Neural progenitor cell (in vitro differentiated cells): ENCODE data around the gene BIRC7. TPM values are rescaled to one million over a fixed set of nuclear protein-coding genes. Genes with fewer than 3 reads are reported as not detected.
"Not testable (repeated sequence)": the region's sequence is repeated elsewhere in the genome, so short reads cannot be mapped to it uniquely, and the experiment has no call there.

Experiments
- DNase-seq: peaks from one replicate; pipeline ENCODE4 v3.0.0-alpha.2; 2016; ENCODE audit warnings: low spot score
- H2AFZ ChIP-seq: fragments of 200-600 bp; sonication (generic); replicated peaks from 2 replicates; pipeline ENCODE4 v1.6.1; 2016; ENCODE audit warnings: antibody characterized with exemption
- H3F3A ChIP-seq: fragments of 200-600 bp; sonication (generic); 2 replicates; pipeline ENCODE4 v1.6.1; 2016; ENCODE audit warnings: antibody characterized with exemption, low read depth
- H3K27ac ChIP-seq: fragments of 200-600 bp; sonication (generic); 2 replicates; pipeline ENCODE4 v1.5.1; 2016; ENCODE audit warnings: mild to moderate bottlenecking
- H3K27me3 ChIP-seq: fragments of 200-600 bp; sonication (generic); 2 replicates; pipeline ENCODE4 v1.6.1; 2016; ENCODE audit warnings: mild to moderate bottlenecking, moderate library complexity
- H3K36me3 ChIP-seq: fragments of 200-600 bp; sonication (generic); 2 replicates; pipeline ENCODE4 v1.5.1; 2016
- H3K4me1 ChIP-seq: fragments of 200-600 bp; sonication (generic); 2 replicates; pipeline ENCODE4 v1.6.1; 2016; ENCODE audit warnings: mixed run types
- H3K4me2 ChIP-seq: fragments of 200-600 bp; sonication (generic); 2 replicates; pipeline ENCODE4 v1.6.1; 2016
- H3K4me3 ChIP-seq: fragments of 200-600 bp; sonication (generic); 2 replicates; pipeline ENCODE4 v1.5.1; 2016
- H3K79me2 ChIP-seq: fragments of 200-600 bp; sonication (generic); 2 replicates; pipeline ENCODE4 v1.6.1; 2016; ENCODE audit warnings: low read depth
- H3K9ac ChIP-seq: fragments of 200-600 bp; sonication (generic); 2 replicates; pipeline ENCODE4 v1.6.1; 2016
- H3K9me3 ChIP-seq: fragments of 200-600 bp; sonication (generic); 2 replicates; pipeline ENCODE4 v1.5.1; 2016; ENCODE audit warnings: low read depth
- H4K20me1 ChIP-seq: fragments of 200-600 bp; sonication (generic); 2 replicates; pipeline ENCODE4 v1.6.1; 2016; ENCODE audit warnings: low read depth
- H3K27ac Mint-ChIP-seq: 3 replicates; pipeline ENCODE4 v1.8.0; 2021; ENCODE audit warnings: mixed read lengths
- H3K27me3 Mint-ChIP-seq: 2 replicates; pipeline ENCODE4 v1.8.0; 2022; ENCODE audit warnings: low read depth, mild to moderate bottlenecking, inconsistent platforms, moderate library complexity, mixed read lengths; ENCODE audit not compliant: insufficient read depth
- H3K36me3 Mint-ChIP-seq: 3 replicates; pipeline ENCODE4 v1.8.0; 2021; ENCODE audit warnings: mixed read lengths
- H3K4me1 Mint-ChIP-seq: 3 replicates; pipeline ENCODE4 v1.8.0; 2021; ENCODE audit warnings: mixed read lengths
- H3K4me3 Mint-ChIP-seq: 3 replicates; pipeline ENCODE4 v1.8.0; 2021; ENCODE audit warnings: mild to moderate bottlenecking, moderate library complexity, mixed read lengths
- H3K9me3 Mint-ChIP-seq: 3 replicates; pipeline ENCODE4 v1.8.0; 2020; ENCODE audit warnings: mixed read lengths
- CTCF ChIP-seq: fragments of 200-600 bp; sonication (generic); IDR thresholded peaks from 2 replicates; pipeline ENCODE4 v1.5.1; 2017; ENCODE audit warnings: antibody characterized with exemption, mild to moderate bottlenecking
- EZH2 ChIP-seq: fragments of 200-600 bp; sonication (generic); IDR thresholded peaks from 2 replicates; pipeline ENCODE4 v1.6.1; 2017; ENCODE audit warnings: antibody characterized with exemption, mild to moderate bottlenecking, moderate library complexity
- EZH2phosphoT487 ChIP-seq: fragments of 200-600 bp; sonication (generic); IDR thresholded peaks from 2 replicates; pipeline ENCODE4 v1.6.1; 2017; ENCODE audit warnings: antibody characterized with exemption
- total RNA-seq: library from RNA; depleted of rRNA; stranded (reverse); fragments of >200 nt; gene quantifications from 2 replicates; pipeline ENCODE4 v1.2.3, GENCODE V29; 2015; ENCODE audit warnings: low replicate concordance

The BIRC7 gene
- total RNA-seq, 1 donor from 2014 or later: not detected

GRCh38 chr20:63248835-63249591, 13.3 kb downstream of the BIRC7 start:
- H2AFZ ChIP-seq: no peak overlapping the region
- peaks cover 23% of the 10 kb centered on the region for H3K4me1 ChIP-seq
- H3K4me1 Mint-ChIP-seq: peaks cover 43% of the 10 kb centered on the region
- peaks cover 15% of the 10 kb centered on the region for H4K20me1 ChIP-seq
- no peak for TF ChIP-seq EZH2phosphoT487
- TF ChIP-seq EZH2: no peak
- TF ChIP-seq CTCF: no peak
- peaks cover 23% of the 10 kb centered on the region for H3F3A ChIP-seq
- H3K79me2 ChIP-seq: no peaks in the 10 kb centered on the region
- peaks cover 12% of the 10 kb centered on the region for H3K27me3 ChIP-seq
- H3K9me3 Mint-ChIP-seq: peaks cover 4% of the 10 kb centered on the region
- no peak overlapping the region for H3K4me2 ChIP-seq
- H3K9me3 ChIP-seq: no peaks in the 10 kb centered on the region
- peaks cover 4% of the 10 kb centered on the region for H3K36me3 Mint-ChIP-seq
- H3K4me3 ChIP-seq: no peak overlapping the region
- H3K4me3 Mint-ChIP-seq: peak overlapping the region; percentile 57
- H3K27me3 Mint-ChIP-seq: peaks cover 11% of the 10 kb centered on the region
- DNase-seq: no peak
- H3K9ac ChIP-seq: no peak overlapping the region
- H3K36me3 ChIP-seq: no peaks in the 10 kb centered on the region
- H3K27ac ChIP-seq: no peak overlapping the region
- peak overlapping the region; percentile 63 for H3K27ac Mint-ChIP-seq

GRCh38 chr20:63249891-63250290, 14.2 kb downstream of the BIRC7 start:
- peaks cover 4% of the 10 kb centered on the region for H3K9me3 Mint-ChIP-seq
- peaks cover 4% of the 10 kb centered on the region for H3K36me3 Mint-ChIP-seq
- no peaks in the 10 kb centered on the region for H3K36me3 ChIP-seq
- peaks cover 45% of the 10 kb centered on the region for H3K4me1 Mint-ChIP-seq
- H3K79me2 ChIP-seq: no peaks in the 10 kb centered on the region
- H3F3A ChIP-seq: peaks cover 32% of the 10 kb centered on the region
- peaks cover 13% of the 10 kb centered on the region for H3K27me3 Mint-ChIP-seq
- H3K4me1 ChIP-seq: peaks cover 26% of the 10 kb centered on the region
- peaks cover 15% of the 10 kb centered on the region for H4K20me1 ChIP-seq
- no peak for DNase-seq
- no peaks in the 10 kb centered on the region for H3K9me3 ChIP-seq
- peak overlapping the region; percentile 12 for H3K4me3 Mint-ChIP-seq
- H3K27ac ChIP-seq: no peak overlapping the region
- H3K9ac ChIP-seq: no peak overlapping the region
- peaks cover 21% of the 10 kb centered on the region for H3K27me3 ChIP-seq
- no peak overlapping the region for H2AFZ ChIP-seq
- no peak overlapping the region for H3K4me3 ChIP-seq
- no peak overlapping the region for H3K4me2 ChIP-seq
- no peak overlapping the region for H3K27ac Mint-ChIP-seq
- TF ChIP-seq EZH2 (no peak), EZH2phosphoT487 (no peak), CTCF (no peak)

- Histone ChIP-seq H4K20me1 (peaks cover 15% of the 10 kb centered on the region), H3K27me3 (peaks cover 26% of the 10 kb centered on the region), H3K4me1 (peaks cover 33% of the 10 kb centered on the region), H3F3A (peaks cover 43% of the 10 kb centered on the region)
- peak; percentile 39 for TF ChIP-seq CTCF
- H2AFZ ChIP-seq, H3K4me2 ChIP-seq, H3K36me3 ChIP-seq, H3K79me2 ChIP-seq, H3K9ac ChIP-seq, H3K9me3 Mint-ChIP-seq, H3K27ac ChIP-seq, H3K9me3 ChIP-seq, H3K4me3 ChIP-seq, DNase-seq, H3K36me3 Mint-ChIP-seq: not testable (repeated sequence)
- Mint-ChIP-seq H3K27me3 (peaks cover 13% of the 10 kb centered on the region), H3K27ac (peak overlapping the region; percentile 73), H3K4me1 (peaks cover 52% of the 10 kb centered on the region), H3K4me3 (peak overlapping the region; percentile 61)
These were observed 15.6 kb downstream of the BIRC7 start for GRCh38 chr20:63251350-63251749.
